DND-41 (cell line): ENCODE results near the gene LETM1.

Experiments used
- EZH2 ChIP-seq: IDR thresholded peaks from 3 replicates; pipeline ENCODE4 v1.6.1; 2012; ENCODE audit warnings: borderline replicate concordance, low read depth, mild to moderate bottlenecking, moderate library complexity, low read length, inconsistent platforms; ENCODE audit not compliant: severe bottlenecking
- TF ChIP-seq, protein P1 (sequence below): IDR thresholded peaks from 2 replicates; pipeline ENCODE4 v1.5.1; 2012; ENCODE audit warnings: borderline replicate concordance, low read length, moderate library complexity, mild to moderate bottlenecking; ENCODE audit not compliant: poor library complexity, severe bottlenecking; ENCODE audit errors: extremely low read depth

DNA sequence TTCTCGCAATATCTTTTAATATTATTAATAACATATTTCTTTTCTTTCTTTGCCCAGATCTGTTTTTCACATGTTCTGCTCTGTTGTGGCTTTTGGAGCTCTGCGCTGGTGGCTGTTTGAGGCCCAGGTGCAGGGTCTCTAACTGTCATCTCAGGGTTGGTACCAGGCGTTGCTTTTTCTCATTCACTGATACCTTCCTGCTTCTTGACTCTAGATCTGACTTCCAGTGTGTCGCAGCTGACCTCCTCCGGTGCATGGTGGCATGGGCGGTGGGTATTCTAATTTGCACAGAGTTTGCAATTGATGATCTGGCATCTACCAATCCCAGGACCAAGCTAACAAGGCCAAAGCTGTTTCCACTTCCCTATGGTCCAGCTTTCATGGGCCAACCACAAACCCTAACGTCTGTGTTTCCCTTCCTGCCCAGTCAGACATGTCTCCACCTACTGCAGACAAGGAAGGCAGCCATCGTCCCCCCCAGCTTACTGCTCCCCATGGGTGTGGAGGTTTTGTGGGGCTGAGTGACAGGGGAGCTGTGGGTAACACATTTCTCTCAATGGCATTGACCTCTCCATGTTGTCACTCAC lies 25.2 kb downstream of the LETM1 start:
- TF ChIP-seq EZH2 = no peak
- TF ChIP-seq, protein P1, sequence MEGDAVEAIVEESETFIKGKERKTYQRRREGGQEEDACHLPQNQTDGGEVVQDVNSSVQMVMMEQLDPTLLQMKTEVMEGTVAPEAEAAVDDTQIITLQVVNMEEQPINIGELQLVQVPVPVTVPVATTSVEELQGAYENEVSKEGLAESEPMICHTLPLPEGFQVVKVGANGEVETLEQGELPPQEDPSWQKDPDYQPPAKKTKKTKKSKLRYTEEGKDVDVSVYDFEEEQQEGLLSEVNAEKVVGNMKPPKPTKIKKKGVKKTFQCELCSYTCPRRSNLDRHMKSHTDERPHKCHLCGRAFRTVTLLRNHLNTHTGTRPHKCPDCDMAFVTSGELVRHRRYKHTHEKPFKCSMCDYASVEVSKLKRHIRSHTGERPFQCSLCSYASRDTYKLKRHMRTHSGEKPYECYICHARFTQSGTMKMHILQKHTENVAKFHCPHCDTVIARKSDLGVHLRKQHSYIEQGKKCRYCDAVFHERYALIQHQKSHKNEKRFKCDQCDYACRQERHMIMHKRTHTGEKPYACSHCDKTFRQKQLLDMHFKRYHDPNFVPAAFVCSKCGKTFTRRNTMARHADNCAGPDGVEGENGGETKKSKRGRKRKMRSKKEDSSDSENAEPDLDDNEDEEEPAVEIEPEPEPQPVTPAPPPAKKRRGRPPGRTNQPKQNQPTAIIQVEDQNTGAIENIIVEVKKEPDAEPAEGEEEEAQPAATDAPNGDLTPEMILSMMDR = peak; percentile 57
